Measurements from ENCODE around the gene FAIM2.

Gene FAIM2

GRCh38 chr12:49821373-49822287 is 82.1 kb downstream of the FAIM2 start:
- no peak for DNase-seq

DNA sequence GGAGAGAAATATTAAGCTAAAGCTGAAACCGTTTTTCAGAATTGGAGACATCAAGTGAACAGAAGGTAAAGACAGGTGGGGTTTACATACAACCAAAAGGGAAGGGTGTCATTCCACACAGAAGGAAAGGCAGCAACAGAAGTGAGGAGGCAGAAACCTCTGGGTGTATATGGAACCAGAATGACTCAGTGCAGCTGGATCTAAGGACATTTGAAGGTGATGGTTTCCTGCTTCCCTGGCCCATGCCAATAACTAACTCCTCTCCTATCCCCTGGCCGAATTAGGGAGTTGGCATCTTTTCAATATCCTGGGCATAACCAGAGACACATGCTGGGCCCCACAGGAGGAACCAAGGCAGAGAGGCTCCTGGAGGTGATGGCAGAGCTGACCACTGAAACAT is 83.9 kb downstream of the FAIM2 start:
- no peak for DNase-seq

GRCh38 chr12:49818241-49818895 is 85.3 kb downstream of the FAIM2 start:
- no peak for DNase-seq

All from CD4-positive, alpha-beta T cell treated with Interleukin-6 for 4 hours (primary cell).